K562 (cell line): Measurements from ENCODE around the gene SYT15. TPM values are rescaled to one million over a fixed set of nuclear protein-coding genes. Genes with fewer than 3 reads are reported as not detected.

Experiments
- CBX8 ChIP-seq: fragments of 200-600 bp; sonication (generic); IDR thresholded peaks from 2 replicates; pipeline ENCODE4 v1.6.1; 2012; ENCODE audit warnings: borderline replicate concordance, mixed run types, low read depth, mild to moderate bottlenecking, moderate library complexity, mixed read lengths, low read length, control low read depth, inconsistent platforms; ENCODE audit not compliant: poor library complexity, severe bottlenecking; ENCODE audit errors: extremely low read depth
- CREB1 ChIP-seq, 2 experiments: sonication (generic) in 1 of 2; formaldehyde crosslinking in 1 of 2; IDR thresholded peaks; 2 replicates each; pipeline versions ENCODE4 v1.6.1 to v1.8.0; 2012 to 2022; ENCODE audit warnings: inconsistent platforms in 1 of 2, mild to moderate bottlenecking in 1 of 2, missing genetic modification reagents in 1 of 2, moderate library complexity in 1 of 2
- DNMT1 ChIP-seq: fragments of 450-650 bp; IDR thresholded peaks from 2 replicates; pipeline ENCODE4 v1.6.1; 2016; ENCODE audit warnings: antibody characterized with exemption, mild to moderate bottlenecking
- E2F3 ChIP-seq: fragments of 250-450 bp; sonication (Bioruptor Pico); IDR thresholded peaks from 2 replicates; pipeline ENCODE4 v1.4.0; 2020; ENCODE audit warnings: mild to moderate bottlenecking
- GTF2B ChIP-seq: IDR thresholded peaks from 2 replicates; pipeline ENCODE4 v1.6.1; 2011; ENCODE audit not compliant: insufficient read length; ENCODE audit errors: extremely low read depth
- HMGXB4 ChIP-seq: sonication (generic); formaldehyde crosslinking; IDR thresholded peaks from 2 replicates; pipeline ENCODE4 v1.8.1; 2023; ENCODE audit warnings: mild to moderate bottlenecking, missing genetic modification reagents
- KDM1A ChIP-seq, 2 experiments: fragments of 450-650 bp; IDR thresholded peaks; 2 replicates each; pipeline ENCODE4 v1.6.1; 2016; ENCODE audit warnings: mild to moderate bottlenecking in 2 of 2
- MLLT1 ChIP-seq, 2 experiments: fragments of 450-650 bp; IDR thresholded peaks; 2 replicates each; pipeline ENCODE4 v1.6.1; 2016
- NFIC ChIP-seq: fragments of 450-650 bp; IDR thresholded peaks from 2 replicates; pipeline ENCODE4 v1.6.1; 2017; ENCODE audit warnings: mild to moderate bottlenecking, inconsistent platforms
- NFYB ChIP-seq: IDR thresholded peaks from 2 replicates; pipeline ENCODE4 v1.6.1; 2011; ENCODE audit warnings: mild to moderate bottlenecking, moderate library complexity; ENCODE audit not compliant: insufficient read length; ENCODE audit errors: extremely low read depth
- PKNOX1 ChIP-seq: fragments of 450-650 bp; IDR thresholded peaks from 2 replicates; pipeline ENCODE4 v1.6.1; 2016
- PREB ChIP-seq: sonication (generic); formaldehyde crosslinking; IDR thresholded peaks from 2 replicates; pipeline ENCODE4 v1.8.1; 2023; ENCODE audit warnings: mild to moderate bottlenecking, missing genetic modification reagents
- RBM25 ChIP-seq: fragments of 200-400 bp; formaldehyde crosslinking; IDR thresholded peaks from 2 replicates; pipeline ENCODE4 v1.6.1; 2018; ENCODE audit warnings: low read length, low read depth, moderate library complexity; ENCODE audit not compliant: severe bottlenecking
- SIRT6 ChIP-seq: IDR thresholded peaks from one replicate; pipeline ENCODE4 v1.6.1; 2012; ENCODE audit warnings: low read depth, mild to moderate bottlenecking, control low read depth, inconsistent platforms, low read length, moderate library complexity
- SMC3 ChIP-seq: conservative IDR thresholded peaks from 2 replicates; pipeline ENCODE4 v1.6.1; 2011; ENCODE audit warnings: low read depth, low read length, improper control_type of control experiment; ENCODE audit not compliant: insufficient read depth
- TFAP4 ChIP-seq: sonication (generic); formaldehyde crosslinking; IDR thresholded peaks from 2 replicates; pipeline ENCODE4 v1.8.0; 2022; ENCODE audit warnings: missing genetic modification reagents, mild to moderate bottlenecking, moderate library complexity, borderline replicate concordance
- TRIM28 ChIP-seq: fragments of 450-650 bp; IDR thresholded peaks from 2 replicates; pipeline ENCODE4 v1.6.1; 2017
- ZC3H8 ChIP-seq: fragments of 450-650 bp; IDR thresholded peaks from 2 replicates; pipeline ENCODE4 v1.6.1; 2017
- ZFP1 ChIP-seq: fragments of 450-650 bp; formaldehyde crosslinking; IDR thresholded peaks from 2 replicates; pipeline ENCODE4 v1.4.0; 2020; ENCODE audit warnings: mild to moderate bottlenecking, mixed read lengths
- ZNF12 ChIP-seq: sonication (generic); formaldehyde crosslinking; IDR thresholded peaks from 2 replicates; pipeline ENCODE4 v1.4.0; 2020; ENCODE audit warnings: mild to moderate bottlenecking, missing genetic modification reagents
- ZNF695 ChIP-seq: fragments of 450-650 bp; formaldehyde crosslinking; IDR thresholded peaks from 2 replicates; pipeline ENCODE4 v1.4.0; 2020; ENCODE audit warnings: mild to moderate bottlenecking, moderate library complexity
- ZNF77 ChIP-seq: fragments of 250-450 bp; sonication (Bioruptor Pico); IDR thresholded peaks from 2 replicates; pipeline ENCODE4 v1.5.0; 2020
- polyA plus RNA-seq, 8 experiments: library from polyadenylated mRNA; depleted of rRNA in 4 of 8; stranded (reverse) in 5 of 8; unstranded in 3 of 8; fragments of >200 nt; fragmentation: Nextera tagmentation in 2 of 8; fragmentation: Illumina TruSeq in 1 of 8; extraction: Ambion mirVana in 2 of 8; extraction: Trizol in 1 of 8; gene quantifications; 2 replicates each; pipeline versions ENCODE4 v1.2.1 to v1.2.3, GENCODE V29; 2011 to 2014; ENCODE audit warnings: inconsistent platforms in 1 of 8, missing spikeins in 1 of 8
- total RNA-seq, 7 experiments: library from RNA; depleted of rRNA in 6 of 7; stranded (reverse); fragments of >200 nt in 6 of 7; fragmentation: Illumina TruSeq in 2 of 7; extraction: Trizol in 2 of 7; gene quantifications; 2 replicates each; pipeline versions ENCODE4 v1.2.1 to v1.2.3, GENCODE V29; 2011 to 2021; ENCODE audit warnings: low replicate concordance in 1 of 7

SYT15 gene
- total and polyA plus RNA-seq, 9 of the 15 experiments (the other 6 are each of a cell fraction or from before 2014, with no cell fraction given), result 0.05 to 0.82 (median 0.21) TPM; not detected in 1

GRCh38 chr10:46541017-46541661, 37.8 kb upstream of the SYT15 start (continued):
- TF ChIP-seq SIRT6 (no peak), E2F3 (CRISPR knock-in tag) (no peak), RBM25 (no peak), NFYB (no peak), PREB (CRISPR knock-in tag) (no peak), CBX8 (no peak), TRIM28 (no peak), MLLT1 (IDR thresholded peaks at IDR 0.05) (peak in 1 of 2 experiments; percentile 65; a peak in 2 of 4 replicates), PKNOX1 (no peak), KDM1A (IDR thresholded peaks at IDR 0.05) (0 out of 4 replicates have a peak, but pooled peaks of 1 of the 2 experiments have one; percentile 8), ZNF695 (CRISPR knock-in tag) (no peak), GTF2B (no peak), CREB1 (IDR thresholded peaks at IDR 0.05) (no peak), CREB1 (CRISPR knock-in tag; IDR thresholded peaks at IDR 0.05) (no peak), ZNF77 (CRISPR knock-in tag) (no peak), SMC3 (0 out of 2 replicates have a peak, but pooled peaks have one; percentile 3), NFIC (peak; percentile 16; the same call in 1 of the 2 replicates), TFAP4 (CRISPR knock-in tag) (no peak), ZNF12 (no peak), ZC3H8 (no peak), HMGXB4 (no peak), ZFP1 (no peak), DNMT1 (no peak)
